HepG2 (cell line): ENCODE results near the gene CNPY4. TPM values are rescaled to one million over a fixed set of nuclear protein-coding genes. Genes with fewer than 3 reads are reported as not detected.

Source experiments
- AGO1 ChIP-seq: fragments of 200-400 bp; formaldehyde crosslinking; IDR thresholded peaks from 2 replicates; pipeline ENCODE4 v1.6.1; 2017; ENCODE audit warnings: mild to moderate bottlenecking, low read depth, low read length, moderate library complexity; ENCODE audit not compliant: poor library complexity, severe bottlenecking
- ATF4 ChIP-seq, 2 experiments: fragments of 450-650 bp in 1 of 2; sonication (generic) in 1 of 2; formaldehyde crosslinking; IDR thresholded peaks; 2 replicates each; pipeline versions ENCODE4 v1.5.0 to v1.8.0; 2020 to 2022; ENCODE audit warnings: mild to moderate bottlenecking in 1 of 2, missing genetic modification reagents in 1 of 2
- HNF1B ChIP-seq: sonication (generic); formaldehyde crosslinking; IDR thresholded peaks from 2 replicates; pipeline ENCODE4 v1.5.1; 2020; ENCODE audit warnings: mild to moderate bottlenecking, moderate library complexity, missing genetic modification reagents
- KDM1A ChIP-seq: IDR thresholded peaks from 2 replicates; pipeline ENCODE4 v1.6.1; 2016; ENCODE audit warnings: missing compliant biosample characterization
- KLF6 ChIP-seq: IDR thresholded peaks from 2 replicates; pipeline ENCODE4 v1.8.0; 2016; ENCODE audit warnings: missing biosample characterization, missing genetic modification reagents
- NFYC ChIP-seq: IDR thresholded peaks from 2 replicates; pipeline ENCODE4 v1.6.1; 2016; ENCODE audit warnings: missing genetic modification reagents, missing compliant biosample characterization
- RCOR2 ChIP-seq: IDR thresholded peaks from 2 replicates; pipeline ENCODE4 v1.6.1; 2016; ENCODE audit warnings: missing biosample characterization, missing genetic modification reagents
- TEAD3 ChIP-seq: optimal IDR thresholded peaks from 2 replicates; pipeline ENCODE3; 2016; ENCODE audit warnings: borderline replicate concordance
- ZBTB25 ChIP-seq: IDR thresholded peaks from 2 replicates; pipeline ENCODE4 v1.6.1; 2018; ENCODE audit warnings: missing genetic modification reagents
- ZBTB4 ChIP-seq: sonication (generic); formaldehyde crosslinking; IDR thresholded peaks from 2 replicates; pipeline ENCODE4 v1.4.0; 2020; ENCODE audit warnings: missing genetic modification reagents, mild to moderate bottlenecking, borderline replicate concordance
- ZKSCAN5 ChIP-seq: sonication (generic); formaldehyde crosslinking; IDR thresholded peaks from 2 replicates; pipeline ENCODE4 v1.5.1; 2020; ENCODE audit warnings: mild to moderate bottlenecking, missing genetic modification reagents
- ZNF432 ChIP-seq: sonication (generic); formaldehyde crosslinking; IDR thresholded peaks from 2 replicates; pipeline ENCODE4 v1.5.0; 2020; ENCODE audit warnings: missing genetic modification reagents, mild to moderate bottlenecking, borderline replicate concordance
- ZNF724P ChIP-seq: sonication (generic); formaldehyde crosslinking; IDR thresholded peaks from 2 replicates; pipeline ENCODE4 v1.8.0; 2022; ENCODE audit warnings: missing genetic modification reagents, borderline replicate concordance
- ZNF770 ChIP-seq: sonication (generic); formaldehyde crosslinking; IDR thresholded peaks from 2 replicates; pipeline ENCODE4 v1.5.0; 2020; ENCODE audit warnings: mild to moderate bottlenecking, missing genetic modification reagents
- ZNF878 ChIP-seq: sonication (generic); formaldehyde crosslinking; IDR thresholded peaks from 2 replicates; pipeline ENCODE4 v1.8.1; 2023; ENCODE audit warnings: mild to moderate bottlenecking, missing genetic modification reagents, moderate library complexity
- ZZZ3 ChIP-seq: sonication (generic); formaldehyde crosslinking; IDR thresholded peaks from 2 replicates; pipeline ENCODE4 v1.4.0; 2020; ENCODE audit warnings: missing genetic modification reagents, mild to moderate bottlenecking, borderline replicate concordance
- polyA plus RNA-seq, 8 experiments: library from polyadenylated mRNA; depleted of rRNA in 3 of 8; stranded (reverse) in 7 of 8; unstranded in 1 of 8; fragments of >200 nt; fragmentation: Illumina TruSeq in 4 of 8; extraction: Trizol in 4 of 8; gene quantifications; 2 replicates each; pipeline versions ENCODE4 v1.2.1 to v1.2.3, GENCODE V29; 2011 to 2016; ENCODE audit warnings: low read depth in 4 of 8, missing spikeins in 1 of 8, mixed read lengths in 1 of 8; ENCODE audit not compliant: insufficient read depth in 1 of 8
- total RNA-seq, 5 experiments: library from RNA; depleted of rRNA; stranded (reverse); fragments of >200 nt; fragmentation: Illumina TruSeq; extraction: Trizol; gene quantifications; 2 replicates each; pipeline ENCODE4 v1.2.3, GENCODE V29; 2016; ENCODE audit warnings: low read depth in 1 of 5

CNPY4 gene
- total and polyA plus RNA-seq, 2 of the 13 experiments (the other 11 are each of a cell fraction or from before 2014, with no cell fraction given) = 6.2 to 12.7 TPM

GRCh38 chr7:100119072-100119969, at the start of gene CNPY4, which contains the start of gene TAF6 (continued):
- no peak for TF ChIP-seq ZBTB4 (CRISPR knock-in tag)
- TF ChIP-seq HNF1B = peak; percentile 80
- TF ChIP-seq NFYC (CRISPR knock-in tag) = peak; percentile 22; the same call in 1 of the 2 replicates
- TF ChIP-seq ZBTB25 = peak; percentile 66
- peak; percentile 51 for TF ChIP-seq TEAD3 (CRISPR knock-in tag)
- TF ChIP-seq ATF4 (CRISPR knock-in tag; IDR thresholded peaks at IDR 0.05) = peak in 1 of 2 experiments; percentile 60; a peak in 1 of 4 replicates
- no peak for TF ChIP-seq ZZZ3
- peak; percentile 76 for TF ChIP-seq AGO1
- no peak for TF ChIP-seq ZNF432
- TF ChIP-seq KLF6 (CRISPR knock-in tag) = 0 out of 2 replicates have a peak, but pooled peaks have one; percentile 78
- no peak for TF ChIP-seq ZKSCAN5 (CRISPR knock-in tag)
- TF ChIP-seq ZNF724P (CRISPR knock-in tag) = no peak
- TF ChIP-seq ZNF878 (CRISPR knock-in tag) = 0 out of 2 replicates have a peak, but pooled peaks have one; percentile 59
- TF ChIP-seq KDM1A = no peak
- TF ChIP-seq RCOR2 (CRISPR knock-in tag) = no peak
- TF ChIP-seq ZNF770 (CRISPR knock-in tag) = no peak
